Measurements from ENCODE around the gene SOX8.

DNA sequence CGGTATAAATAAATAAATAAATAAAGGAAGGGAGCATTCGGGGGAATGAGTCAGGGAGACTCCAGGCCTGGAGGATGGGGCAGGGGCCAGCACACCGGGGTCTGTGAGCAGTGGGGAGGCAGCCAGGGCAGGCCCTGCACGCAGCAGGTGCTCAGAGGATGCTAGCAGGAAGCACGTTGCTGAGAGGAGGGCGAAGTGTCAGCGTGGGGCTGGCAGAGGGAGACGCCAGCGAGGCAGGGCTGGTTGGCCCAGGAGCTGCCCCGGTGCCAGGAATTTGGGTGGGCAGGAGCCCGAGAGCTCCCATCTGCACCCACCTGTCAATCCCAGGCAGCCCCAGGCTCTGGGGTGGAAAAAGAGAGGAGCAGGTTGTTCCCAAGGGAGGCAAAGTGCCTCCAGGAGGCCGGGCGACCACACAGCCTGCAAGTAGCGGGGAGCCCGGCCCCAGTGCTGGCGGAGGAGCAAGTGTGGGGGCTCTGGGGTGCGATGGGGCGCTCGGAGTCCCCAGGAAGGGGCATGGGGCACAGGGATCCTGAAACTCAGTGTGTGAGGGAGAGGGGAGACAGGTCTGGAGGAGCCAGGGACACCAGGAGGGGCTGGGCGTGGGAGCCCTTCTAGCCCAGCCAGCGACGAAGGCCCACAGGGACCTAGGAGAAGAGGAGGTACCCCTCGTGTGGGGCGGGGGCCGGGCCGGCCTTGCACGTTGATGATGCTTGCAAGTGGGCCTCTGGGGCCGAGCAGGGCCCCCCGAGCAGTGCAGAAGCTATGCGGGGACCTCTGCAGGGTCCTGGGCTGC lies 28.0 kb downstream of the SOX8 start:
- no peak for TF ChIP-seq ELF4 (IDR thresholded peaks at IDR 0.05)
- no peak for TF ChIP-seq SP1 (IDR thresholded peaks at IDR 0.05)
- TF ChIP-seq ARNT (IDR thresholded peaks at IDR 0.05) = no peak
- no peak for TF ChIP-seq LEF1 (IDR thresholded peaks at IDR 0.05; ENCODE audit: borderline replicate concordance)
- no peak for TF ChIP-seq FOXA1 (IDR thresholded peaks at IDR 0.05)
- no peak for TF ChIP-seq SUZ12 (IDR thresholded peaks at IDR 0.05)
- TF ChIP-seq FOXM1 (IDR thresholded peaks at IDR 0.05; ENCODE audit: borderline replicate concordance) = no peak
- no peak for TF ChIP-seq TARDBP (IDR thresholded peaks at IDR 0.05)
- TF ChIP-seq FOXK2 (IDR thresholded peaks at IDR 0.05) = no peak
- no peak for TF ChIP-seq CTBP1 (IDR thresholded peaks at IDR 0.05; ENCODE audit: borderline replicate concordance)
- no peak for TF ChIP-seq BHLHE40 (IDR thresholded peaks at IDR 0.05; ENCODE audit: borderline replicate concordance)
- TF ChIP-seq, protein P1, sequence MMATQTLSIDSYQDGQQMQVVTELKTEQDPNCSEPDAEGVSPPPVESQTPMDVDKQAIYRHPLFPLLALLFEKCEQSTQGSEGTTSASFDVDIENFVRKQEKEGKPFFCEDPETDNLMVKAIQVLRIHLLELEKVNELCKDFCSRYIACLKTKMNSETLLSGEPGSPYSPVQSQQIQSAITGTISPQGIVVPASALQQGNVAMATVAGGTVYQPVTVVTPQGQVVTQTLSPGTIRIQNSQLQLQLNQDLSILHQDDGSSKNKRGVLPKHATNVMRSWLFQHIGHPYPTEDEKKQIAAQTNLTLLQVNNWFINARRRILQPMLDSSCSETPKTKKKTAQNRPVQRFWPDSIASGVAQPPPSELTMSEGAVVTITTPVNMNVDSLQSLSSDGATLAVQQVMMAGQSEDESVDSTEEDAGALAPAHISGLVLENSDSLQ (IDR thresholded peaks at IDR 0.05) = no peak
